HCT116 (cell line): ENCODE data around the gene GAK. TPM values are rescaled to one million over a fixed set of nuclear protein-coding genes. Genes with fewer than 3 reads are reported as not detected.

ENCODE experiments used
- ATAC-seq: fragments of 200-7000 bp; cut with Tn5 transposase; 2 replicates; pipeline ENCODE4 v1.9.1; 2020; ENCODE audit warnings: mild to moderate bottlenecking, moderate library complexity
- BruUV-seq: library from RNA; stranded (reverse); fragments of 400-500 nt; replicated peaks from 2 replicates; lab custom pipeline; 2021; lab: Mats Ljungman, UMichigan
- CTCF ChIA-PET: fragments of 300-600 bp; sonication (Branson Sonifier 250); formaldehyde crosslinking; loops from one replicate; lab custom pipeline; 2021; ENCODE audit warnings: antibody characterized with exemption; lab: Charles Lee
- POLR2A ChIA-PET: fragments of 300-600, 350-600 bp; sonication (Branson Sonifier 250); formaldehyde crosslinking; loops from one replicate; lab custom pipeline; 2021; ENCODE audit warnings: antibody characterized with exemption; lab: Charles Lee
- RAD21 ChIA-PET, 2 experiments: fragments of 300-600 bp; sonication (Branson Sonifier 250); formaldehyde crosslinking; loops; one replicate each; lab custom pipeline; 2023; ENCODE audit warnings: low total read pairs in 2 of 2; ENCODE audit not compliant: uncharacterized antibody in 2 of 2, unreplicated experiment in 2 of 2, low non-redundant PET in 1 of 2; lab: Charles Lee
- DNase-seq: peaks from one replicate; pipeline ENCODE4 v3.0.0-alpha.2; 2010; ENCODE audit warnings: low read depth, low spot score
- H2AFZ ChIP-seq: fragments of 200-600 bp; shearing (Covaris generic), sonication (generic); 2 replicates; pipeline ENCODE4 v1.6.1; 2017; ENCODE audit warnings: low read depth, mixed run types, mixed read lengths, antibody characterized with exemption, low read length; ENCODE audit not compliant: poor library complexity, severe bottlenecking
- H3K27ac ChIP-seq: 2 replicates; pipeline ENCODE4 v1.5.1; 2012; ENCODE audit warnings: low read depth, low read length
- H3K27me3 ChIP-seq: fragments of 200-600 bp; sonication (generic); 2 replicates; pipeline ENCODE4 v1.6.1; 2016; ENCODE audit warnings: mixed run types, low read length, mixed read lengths; ENCODE audit not compliant: insufficient read depth
- H3K36me3 ChIP-seq, 2 experiments: fragments of 200-500 bp in 1 of 2; fragments of 200-600 bp in 1 of 2; sonication (Bioruptor generic) in 1 of 2; sonication (generic) in 1 of 2; 2 replicates each; pipeline versions ENCODE4 v1.5.1 to v1.6.1; 2014 to 2016; ENCODE audit warnings: low read length in 2 of 2, inconsistent platforms in 1 of 2, mixed read lengths in 1 of 2, mixed run types in 1 of 2; ENCODE audit not compliant: insufficient read depth in 2 of 2, control insufficient read depth in 1 of 2
- H3K4me1 ChIP-seq, 2 experiments: fragments of 200-600 bp in 1 of 2; sonication (generic) in 1 of 2; 2 replicates each; pipeline versions ENCODE4 v1.5.1 to v1.6.1; 2012 to 2017; ENCODE audit warnings: low read length in 2 of 2, inconsistent platforms in 1 of 2, mild to moderate bottlenecking in 1 of 2, mixed read lengths in 1 of 2, mixed run types in 1 of 2, moderate library complexity in 1 of 2; ENCODE audit not compliant: insufficient read depth in 2 of 2, control insufficient read depth in 1 of 2
- H3K4me2 ChIP-seq: fragments of 200-600 bp; sonication (generic); 2 replicates; pipeline ENCODE4 v1.6.1; 2017; ENCODE audit warnings: mixed run types, low read length, mixed read lengths
- H3K4me3 ChIP-seq, 2 experiments: fragments of 200-600 bp in 1 of 2; sonication (generic) in 1 of 2; replicated peaks in 1 of 2; 2 replicates each; pipeline ENCODE4 v1.5.1; 2011 to 2016; ENCODE audit warnings: low read length in 2 of 2, control low read depth in 1 of 2, low read depth in 1 of 2, mild to moderate bottlenecking in 1 of 2, mixed read lengths in 1 of 2, mixed run types in 1 of 2
- H3K79me2 ChIP-seq: fragments of 200-600 bp; sonication (generic); 2 replicates; pipeline ENCODE4 v1.6.1; 2017; ENCODE audit warnings: mild to moderate bottlenecking, mixed run types, low read length, moderate library complexity, mixed read lengths; ENCODE audit not compliant: insufficient read depth
- H3K9ac ChIP-seq: fragments of 200-600 bp; sonication (generic); 2 replicates; pipeline ENCODE4 v1.6.1; 2016; ENCODE audit warnings: low read length, mixed read lengths
- H3K9me2 ChIP-seq: fragments of 200-600 bp; sonication (generic), shearing (Covaris generic); 2 replicates; pipeline ENCODE4 v1.6.1; 2017; ENCODE audit warnings: mixed run types, mild to moderate bottlenecking, moderate library complexity; ENCODE audit not compliant: insufficient read depth
- H3K9me3 ChIP-seq, 2 experiments: fragments of 200-500 bp in 1 of 2; fragments of 200-600 bp in 1 of 2; sonication (Bioruptor generic) in 1 of 2; sonication (generic) in 1 of 2; 2 replicates each; pipeline ENCODE4 v1.6.1; 2014 to 2017; ENCODE audit warnings: low read length in 2 of 2, mixed read lengths in 2 of 2, inconsistent platforms in 1 of 2, low read depth in 1 of 2, mild to moderate bottlenecking in 1 of 2, mixed run types in 1 of 2, moderate library complexity in 1 of 2; ENCODE audit not compliant: control insufficient read depth in 1 of 2, insufficient read depth in 1 of 2
- H4K20me1 ChIP-seq: fragments of 200-600 bp; sonication (generic), shearing (Covaris generic); 2 replicates; pipeline ENCODE4 v1.6.1; 2017; ENCODE audit warnings: mixed run types, mild to moderate bottlenecking, moderate library complexity; ENCODE audit not compliant: insufficient read depth
- CEBPB ChIP-seq: IDR thresholded peaks from 2 replicates; pipeline ENCODE4 v1.6.1; 2012; ENCODE audit warnings: low read depth
- EGR1 ChIP-seq: IDR thresholded peaks from 2 replicates; pipeline ENCODE4 v1.6.1; 2012; ENCODE audit warnings: low read depth
- ELF1 ChIP-seq: IDR thresholded peaks from 2 replicates; pipeline ENCODE4 v1.6.1; 2012; ENCODE audit warnings: low read depth, borderline replicate concordance
- EZH2 ChIP-seq: fragments of 200-600 bp; sonication (generic); IDR thresholded peaks from 2 replicates; pipeline ENCODE4 v1.6.1; 2017; ENCODE audit warnings: antibody characterized with exemption, mixed run types
- FOSL1 ChIP-seq: IDR thresholded peaks from 2 replicates; pipeline ENCODE4 v1.6.1; 2012; ENCODE audit warnings: low read depth
- SP1 ChIP-seq: IDR thresholded peaks from 2 replicates; pipeline ENCODE4 v1.6.1; 2012; ENCODE audit warnings: low read depth
- SRF ChIP-seq: IDR thresholded peaks from 2 replicates; pipeline ENCODE4 v1.6.1; 2012; ENCODE audit warnings: low read depth
- YY1 ChIP-seq: IDR thresholded peaks from 2 replicates; pipeline ENCODE4 v1.6.1; 2011; ENCODE audit warnings: low read length, low read depth, moderate library complexity, mild to moderate bottlenecking; ENCODE audit not compliant: insufficient replicate concordance; ENCODE audit errors: extremely low read depth
- ZFX ChIP-seq: fragments of 450-650 bp; IDR thresholded peaks from 2 replicates; pipeline ENCODE4 v1.6.1; 2017
- ZNF274 ChIP-seq: fragments of 200-500 bp; sonication (Bioruptor generic); IDR thresholded peaks from 2 replicates; pipeline ENCODE4 v1.6.1; 2014; ENCODE audit warnings: mild to moderate bottlenecking, low read depth, low read length, inconsistent platforms
- intact Hi-C: fragments of 100-400 bp; cut with micrococcal nuclease; formaldehyde crosslinking; loops from 2 replicates; pipeline ENCODE4 v1.10.0; 2022
- total RNA-seq: library from RNA; stranded (reverse); gene quantifications from one replicate; pipeline ENCODE4 v1.2.1, GENCODE V29; 2021; ENCODE audit not compliant: unreplicated experiment
- TF ChIP-seq, protein P1 (sequence below): IDR thresholded peaks from 2 replicates; pipeline ENCODE4 v1.6.1; 2012; ENCODE audit warnings: low read depth
- TF ChIP-seq, protein P2 (sequence below): IDR thresholded peaks from 2 replicates; pipeline ENCODE4 v1.6.1; 2012
- TF ChIP-seq, protein P3 (sequence below): IDR thresholded peaks from 2 replicates; pipeline ENCODE4 v1.6.1; 2011; ENCODE audit warnings: mild to moderate bottlenecking, low read length, moderate library complexity; ENCODE audit not compliant: insufficient replicate concordance; ENCODE audit errors: extremely low read depth
- TF ChIP-seq, protein P4 (sequence below): IDR thresholded peaks from 2 replicates; pipeline ENCODE4 v1.6.1; 2012

The GAK gene
- total RNA-seq, 1 experiment from 2014 or later: 123 TPM

DNA sequence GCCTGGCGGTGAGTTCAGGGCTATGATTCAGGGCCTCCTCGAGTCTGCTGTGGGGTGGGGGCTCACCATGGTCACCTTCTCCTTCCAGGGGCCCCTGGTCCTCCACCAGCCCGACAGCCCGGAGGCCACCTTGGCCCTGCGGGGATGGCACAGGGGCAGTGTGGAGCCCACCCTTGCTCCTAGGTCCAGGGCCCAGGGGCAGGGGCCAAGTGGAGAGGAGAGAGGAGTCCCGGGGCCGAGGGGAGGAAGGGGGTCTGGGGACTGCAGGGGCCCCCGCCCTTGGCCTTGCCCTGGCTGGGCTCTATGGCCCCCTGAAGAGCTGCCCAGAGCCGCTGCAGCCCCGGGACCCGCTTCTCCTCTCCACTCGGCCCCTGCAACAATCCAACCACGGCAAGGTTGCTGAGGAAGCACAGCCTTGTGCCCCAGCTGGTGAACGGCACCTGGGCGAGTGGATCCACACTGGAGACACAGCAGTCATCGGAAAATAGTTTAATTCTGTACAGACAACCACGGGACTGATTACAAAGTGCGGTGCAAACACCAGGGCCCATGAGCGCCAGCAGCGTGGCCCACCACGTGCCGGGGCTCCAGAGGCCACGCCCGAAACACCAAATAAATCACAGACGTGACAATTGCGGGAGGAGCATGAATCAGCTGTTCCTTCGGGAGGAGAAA is 83.2 kb downstream of the GAK start:
- Histone ChIP-seq H3K4me3 (no peak overlapping the region), H3K9me2 (no peaks in the 10 kb centered on the region), H3K4me1 (no peaks in the 10 kb centered on the region), H3K4me2 (no peak overlapping the region), H4K20me1 (no peaks in the 10 kb centered on the region), H3K36me3 (no peaks in the 10 kb centered on the region), H3K9ac (no peak overlapping the region), H2AFZ (no peak overlapping the region), H3K79me2 (no peaks in the 10 kb centered on the region), H3K9me3 (no peaks in the 10 kb centered on the region), H3K27ac (no peak overlapping the region), H3K27me3 (no peaks in the 10 kb centered on the region)
- CTCF ChIA-PET: no interaction called here
- no peak for ATAC-seq
- POLR2A ChIA-PET: no interaction called here
- BruUV-seq: no TSS peak
- RAD21 ChIA-PET: no interaction called here
- no peak for TF ChIP-seq ZFX
- TF ChIP-seq EGR1: no peak
- no peak for TF ChIP-seq ELF1
- TF ChIP-seq, protein P1, sequence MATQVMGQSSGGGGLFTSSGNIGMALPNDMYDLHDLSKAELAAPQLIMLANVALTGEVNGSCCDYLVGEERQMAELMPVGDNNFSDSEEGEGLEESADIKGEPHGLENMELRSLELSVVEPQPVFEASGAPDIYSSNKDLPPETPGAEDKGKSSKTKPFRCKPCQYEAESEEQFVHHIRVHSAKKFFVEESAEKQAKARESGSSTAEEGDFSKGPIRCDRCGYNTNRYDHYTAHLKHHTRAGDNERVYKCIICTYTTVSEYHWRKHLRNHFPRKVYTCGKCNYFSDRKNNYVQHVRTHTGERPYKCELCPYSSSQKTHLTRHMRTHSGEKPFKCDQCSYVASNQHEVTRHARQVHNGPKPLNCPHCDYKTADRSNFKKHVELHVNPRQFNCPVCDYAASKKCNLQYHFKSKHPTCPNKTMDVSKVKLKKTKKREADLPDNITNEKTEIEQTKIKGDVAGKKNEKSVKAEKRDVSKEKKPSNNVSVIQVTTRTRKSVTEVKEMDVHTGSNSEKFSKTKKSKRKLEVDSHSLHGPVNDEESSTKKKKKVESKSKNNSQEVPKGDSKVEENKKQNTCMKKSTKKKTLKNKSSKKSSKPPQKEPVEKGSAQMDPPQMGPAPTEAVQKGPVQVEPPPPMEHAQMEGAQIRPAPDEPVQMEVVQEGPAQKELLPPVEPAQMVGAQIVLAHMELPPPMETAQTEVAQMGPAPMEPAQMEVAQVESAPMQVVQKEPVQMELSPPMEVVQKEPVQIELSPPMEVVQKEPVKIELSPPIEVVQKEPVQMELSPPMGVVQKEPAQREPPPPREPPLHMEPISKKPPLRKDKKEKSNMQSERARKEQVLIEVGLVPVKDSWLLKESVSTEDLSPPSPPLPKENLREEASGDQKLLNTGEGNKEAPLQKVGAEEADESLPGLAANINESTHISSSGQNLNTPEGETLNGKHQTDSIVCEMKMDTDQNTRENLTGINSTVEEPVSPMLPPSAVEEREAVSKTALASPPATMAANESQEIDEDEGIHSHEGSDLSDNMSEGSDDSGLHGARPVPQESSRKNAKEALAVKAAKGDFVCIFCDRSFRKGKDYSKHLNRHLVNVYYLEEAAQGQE: no peak
- TF ChIP-seq, protein P2, sequence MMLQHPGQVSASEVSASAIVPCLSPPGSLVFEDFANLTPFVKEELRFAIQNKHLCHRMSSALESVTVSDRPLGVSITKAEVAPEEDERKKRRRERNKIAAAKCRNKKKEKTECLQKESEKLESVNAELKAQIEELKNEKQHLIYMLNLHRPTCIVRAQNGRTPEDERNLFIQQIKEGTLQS: no peak
- TF ChIP-seq SRF: no peak
- TF ChIP-seq, protein P3, sequence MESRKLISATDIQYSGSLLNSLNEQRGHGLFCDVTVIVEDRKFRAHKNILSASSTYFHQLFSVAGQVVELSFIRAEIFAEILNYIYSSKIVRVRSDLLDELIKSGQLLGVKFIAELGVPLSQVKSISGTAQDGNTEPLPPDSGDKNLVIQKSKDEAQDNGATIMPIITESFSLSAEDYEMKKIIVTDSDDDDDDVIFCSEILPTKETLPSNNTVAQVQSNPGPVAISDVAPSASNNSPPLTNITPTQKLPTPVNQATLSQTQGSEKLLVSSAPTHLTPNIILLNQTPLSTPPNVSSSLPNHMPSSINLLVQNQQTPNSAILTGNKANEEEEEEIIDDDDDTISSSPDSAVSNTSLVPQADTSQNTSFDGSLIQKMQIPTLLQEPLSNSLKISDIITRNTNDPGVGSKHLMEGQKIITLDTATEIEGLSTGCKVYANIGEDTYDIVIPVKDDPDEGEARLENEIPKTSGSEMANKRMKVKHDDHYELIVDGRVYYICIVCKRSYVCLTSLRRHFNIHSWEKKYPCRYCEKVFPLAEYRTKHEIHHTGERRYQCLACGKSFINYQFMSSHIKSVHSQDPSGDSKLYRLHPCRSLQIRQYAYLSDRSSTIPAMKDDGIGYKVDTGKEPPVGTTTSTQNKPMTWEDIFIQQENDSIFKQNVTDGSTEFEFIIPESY: no peak
- TF ChIP-seq CEBPB: no peak
- no peak for TF ChIP-seq EZH2
- TF ChIP-seq YY1: no peak
- TF ChIP-seq ZNF274: no peak
- TF ChIP-seq, protein P4, sequence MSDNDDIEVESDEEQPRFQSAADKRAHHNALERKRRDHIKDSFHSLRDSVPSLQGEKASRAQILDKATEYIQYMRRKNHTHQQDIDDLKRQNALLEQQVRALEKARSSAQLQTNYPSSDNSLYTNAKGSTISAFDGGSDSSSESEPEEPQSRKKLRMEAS: no peak
- no peak for TF ChIP-seq SP1
- TF ChIP-seq FOSL1: no peak
- DNase-seq: no peak
- intact Hi-C loops: loop anchor here (10.0 kb wide), 1 partner anchor 66 kb away; no protein-coding TSS in a partner anchor
